COLO668 (cell line): ENCODE data around the gene MACROD2.

ENCODE experiments used
- DNase-seq: peaks from one replicate; lab custom pipeline; 2025; ENCODE audit not compliant: unreplicated experiment; lab: John Stamatoyannopoulos, UW

The MACROD2 gene

DNA sequence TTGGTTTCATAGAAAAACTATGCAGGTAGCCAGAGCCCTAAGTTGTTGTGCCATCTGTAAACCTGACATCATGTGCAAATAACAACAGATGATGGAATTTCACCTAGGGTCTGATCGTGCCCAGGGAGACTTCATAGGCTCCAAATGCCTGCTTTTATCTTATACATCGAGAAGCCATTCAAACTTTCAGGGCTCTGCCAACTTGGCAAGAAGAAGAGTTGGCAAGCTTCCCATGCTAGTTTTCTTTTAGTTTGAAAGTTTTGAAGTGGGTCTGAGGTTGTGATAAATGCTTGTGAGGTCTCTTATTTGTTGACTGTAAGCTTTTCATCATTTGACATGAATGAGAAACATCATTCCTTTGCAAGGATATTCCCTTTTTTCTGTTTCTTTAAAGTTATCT is 517.5 kb downstream of the MACROD2 start:
- DNase-seq: no peak

DNA sequence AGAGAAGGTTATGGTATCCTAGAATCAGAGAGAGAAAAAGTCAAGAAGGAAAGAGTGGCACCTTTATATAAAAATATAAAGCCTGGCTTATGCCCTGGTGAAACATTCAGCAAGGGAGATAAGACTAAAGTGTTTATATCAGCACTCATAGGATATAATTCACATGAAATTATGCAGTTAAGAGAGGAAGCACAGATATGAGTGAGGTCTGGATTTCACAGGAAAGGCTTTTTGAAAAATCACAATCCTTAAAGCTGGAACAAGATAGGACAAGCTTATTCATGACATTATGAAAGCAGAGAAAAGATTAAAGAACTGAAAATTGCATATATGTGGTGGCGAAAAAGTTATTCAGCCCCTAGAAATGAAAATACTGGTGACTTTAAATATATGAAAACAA is 523.3 kb downstream of the MACROD2 start:
- no peak for DNase-seq

DNA sequence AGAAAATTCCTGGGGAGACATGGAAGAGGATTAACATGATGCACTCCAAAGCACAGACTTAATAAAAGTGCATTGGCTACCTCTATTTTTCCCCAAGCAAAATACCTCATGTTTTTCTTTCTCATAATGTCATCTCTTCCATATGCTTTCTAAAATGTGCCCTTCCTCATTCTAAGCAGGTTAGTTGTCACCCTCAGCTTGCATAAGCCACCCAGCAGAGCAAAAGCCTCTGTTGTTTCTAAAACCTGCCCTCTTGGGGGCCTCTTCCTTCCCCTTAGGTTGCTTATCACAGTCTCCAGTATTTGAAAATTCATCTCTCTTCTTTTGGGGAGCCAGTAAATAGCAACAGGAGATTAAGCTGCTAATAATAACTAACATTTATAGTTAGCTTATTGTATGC is 525.7 kb downstream of the MACROD2 start:
- no peak for DNase-seq

DNA sequence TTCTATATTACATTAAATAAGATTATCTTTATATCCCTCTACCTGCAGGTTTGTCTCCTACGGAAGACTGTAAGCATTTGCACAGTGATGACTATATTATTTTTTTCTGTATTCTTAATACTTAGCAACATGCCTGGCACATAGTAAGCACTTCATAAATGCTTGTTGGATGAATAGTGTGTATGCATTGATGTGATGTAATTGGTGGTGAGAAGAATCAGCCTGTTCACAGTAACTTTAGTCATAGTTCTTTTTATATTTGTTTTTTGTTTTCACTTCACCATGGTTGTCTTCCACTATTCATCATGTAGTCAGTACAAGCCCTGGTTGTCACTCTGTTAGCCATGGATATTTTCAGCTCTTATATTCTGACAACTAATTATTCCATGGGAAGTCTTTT is 526.1 kb downstream of the MACROD2 start:
- no peak for DNase-seq

DNA sequence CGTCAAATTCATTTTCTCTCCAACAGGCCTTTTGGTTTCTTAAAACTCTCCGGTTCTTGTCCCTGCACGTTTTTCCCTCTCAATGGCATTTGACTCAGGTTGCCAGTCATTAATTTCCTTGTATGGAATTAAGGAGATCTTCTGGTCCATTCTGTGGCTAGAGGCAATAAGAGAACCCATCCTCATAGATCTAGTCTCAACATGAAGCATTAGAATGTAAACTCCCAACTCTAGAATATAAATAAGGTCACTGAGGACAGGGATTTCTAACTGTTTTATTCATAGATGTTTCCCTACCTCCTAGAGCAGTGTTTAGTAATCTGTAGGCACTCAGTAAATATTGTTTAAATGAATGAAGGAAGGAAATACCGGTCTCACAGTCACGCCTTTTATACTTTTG is 527.3 kb downstream of the MACROD2 start:
- no peak for DNase-seq

DNA sequence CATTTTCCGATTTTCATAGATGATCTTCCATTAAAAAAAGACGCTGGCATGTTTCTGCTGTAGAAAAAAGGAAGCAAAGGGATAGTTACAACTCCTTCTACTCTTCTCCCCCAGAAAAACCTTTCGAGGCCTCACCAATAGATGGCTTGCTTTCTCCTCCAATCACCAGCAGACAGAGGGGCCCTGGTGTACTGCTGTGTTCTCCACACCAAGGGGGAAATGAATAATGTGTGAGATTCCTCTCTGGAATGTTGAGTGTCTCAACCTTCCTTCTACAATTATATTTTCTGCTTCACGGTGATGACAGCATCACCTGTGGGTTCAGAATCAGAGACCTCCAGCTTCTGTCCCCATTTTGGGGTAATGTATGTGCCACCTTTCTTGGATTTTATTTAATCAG is 527.8 kb downstream of the MACROD2 start:
- DNase-seq: no peak

DNA sequence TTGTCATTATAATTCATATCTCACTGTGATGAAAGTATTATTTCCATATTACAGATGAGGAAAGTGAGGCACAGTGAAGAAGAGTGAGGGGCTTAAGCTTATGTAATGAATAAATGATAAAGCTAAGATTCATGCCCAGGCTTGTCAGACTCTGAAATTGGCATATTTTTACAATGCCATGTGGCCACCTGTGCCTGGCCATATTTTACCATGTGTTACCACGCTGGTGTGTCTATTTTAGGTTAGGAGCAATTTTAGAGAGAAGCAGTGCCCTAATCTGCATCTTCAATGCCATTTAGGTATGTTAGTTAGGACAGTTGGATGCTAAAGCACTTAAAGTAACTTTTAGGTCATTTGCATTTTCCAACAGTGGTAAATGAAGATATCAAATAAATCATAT is 530.1 kb downstream of the MACROD2 start:
- DNase-seq: no peak

DNA sequence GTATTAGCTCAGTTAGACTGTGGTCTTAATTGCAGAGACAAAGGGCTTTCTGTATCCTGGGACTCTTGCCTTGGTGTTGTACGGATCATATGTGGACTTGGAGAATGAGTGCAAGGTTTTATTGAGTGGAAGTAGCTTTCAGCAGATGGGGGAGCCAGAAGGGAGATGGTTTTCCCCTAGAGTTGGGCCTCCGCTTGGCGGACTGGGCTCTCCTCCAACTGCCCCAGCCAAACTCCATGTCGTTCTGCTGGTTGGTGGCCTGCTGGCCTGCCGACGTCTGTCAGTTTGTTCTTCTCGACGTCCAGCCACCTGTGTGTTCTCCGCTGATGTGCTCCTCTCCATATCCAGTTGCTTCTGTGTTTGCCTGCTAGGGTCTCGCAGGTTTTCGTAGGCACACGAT is 531.6 kb downstream of the MACROD2 start:
- DNase-seq: no peak

DNA sequence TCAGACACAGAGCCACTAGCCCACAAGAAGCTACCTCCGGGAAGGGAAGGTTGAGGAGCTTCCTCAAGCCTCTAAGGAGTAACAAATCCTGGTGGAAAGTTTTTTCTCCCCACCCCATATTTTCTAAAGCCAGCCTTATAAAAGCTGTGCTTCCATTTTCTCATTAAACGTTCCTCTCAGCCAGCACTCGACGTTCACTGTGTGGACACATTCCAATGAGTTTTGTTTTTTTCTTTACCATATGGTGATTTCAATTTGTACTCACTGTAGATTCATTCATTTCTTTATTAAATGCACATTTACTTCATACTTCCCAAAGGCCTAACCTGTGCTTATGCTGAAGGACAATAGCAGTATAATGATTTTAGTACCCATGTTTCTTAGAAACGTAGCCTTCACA is 536.5 kb downstream of the MACROD2 start:
- no peak for DNase-seq

DNA sequence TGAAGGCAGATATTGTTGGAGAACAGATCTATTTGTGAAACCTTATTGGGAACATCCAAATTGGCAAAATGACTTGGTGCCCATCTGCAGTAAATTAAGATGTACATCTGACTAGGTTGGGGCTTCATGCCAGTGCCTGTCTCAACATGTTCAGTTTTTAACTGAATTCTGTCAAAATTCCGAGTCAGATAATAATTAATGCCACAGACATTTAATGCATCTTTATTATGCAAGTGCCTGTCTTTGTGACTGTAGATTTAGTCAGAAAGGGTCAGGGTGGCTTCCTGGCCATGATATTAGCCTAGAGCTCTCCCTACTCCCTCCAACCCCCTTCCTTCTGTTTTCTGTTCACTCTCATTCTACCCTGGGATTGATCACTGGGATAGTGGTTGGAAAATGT is 541.4 kb downstream of the MACROD2 start:
- no peak for DNase-seq

DNA sequence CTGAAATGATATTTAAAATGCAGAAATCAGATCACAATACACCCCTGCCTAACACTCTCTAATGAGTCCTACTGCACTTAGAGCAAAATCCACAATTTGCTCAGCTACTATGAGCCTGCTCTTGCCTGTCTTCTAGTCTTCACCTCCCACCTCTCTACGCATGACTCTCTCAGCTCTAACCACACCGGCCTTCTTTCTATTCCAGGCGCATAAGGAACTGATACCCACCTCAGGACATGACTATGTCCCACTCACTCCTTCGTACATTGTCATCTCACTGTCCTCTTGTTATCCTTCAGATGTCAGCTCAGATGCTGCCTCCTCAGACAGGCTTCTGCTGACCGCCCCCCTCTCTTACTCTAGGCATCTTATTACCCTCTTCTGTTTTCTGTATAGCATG is 543.1 kb downstream of the MACROD2 start:
- DNase-seq: no peak

DNA sequence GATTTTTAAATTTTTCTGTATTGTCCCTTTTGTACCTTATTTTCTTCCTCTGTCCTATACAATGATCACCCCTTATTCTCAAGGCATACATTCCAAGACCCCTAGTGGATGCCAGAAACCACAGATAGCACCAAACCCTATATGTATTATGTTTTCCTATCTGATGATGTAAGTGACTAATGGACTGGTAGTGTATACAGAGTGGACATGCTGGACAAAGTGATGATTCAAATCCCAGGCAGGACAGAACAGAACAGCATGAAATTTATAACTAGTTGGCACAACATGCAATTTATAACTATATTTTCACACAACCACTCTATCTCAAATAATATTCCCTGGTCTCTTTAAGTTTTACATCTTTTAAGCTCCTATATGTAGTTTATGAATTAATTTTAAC is 547.7 kb downstream of the MACROD2 start:
- no peak for DNase-seq

DNA sequence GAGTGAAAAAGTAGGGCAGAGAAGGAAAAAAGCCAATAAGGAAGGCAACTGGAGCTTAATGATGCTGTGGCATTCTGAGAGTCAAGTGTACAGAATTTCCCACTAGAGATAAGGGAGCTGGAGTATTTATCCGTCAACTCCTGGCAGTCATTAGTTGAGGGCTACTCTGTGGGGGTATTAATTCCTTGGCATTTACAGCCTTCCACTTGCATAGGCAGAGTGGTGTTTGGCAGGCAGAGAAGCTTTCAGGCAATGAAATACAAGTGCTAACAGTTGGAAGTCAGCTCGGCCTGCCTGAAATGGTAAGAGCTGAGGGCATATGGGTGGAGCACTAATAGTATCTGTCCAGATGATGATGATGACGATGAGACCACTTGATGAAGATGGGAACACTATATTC is 549.4 kb downstream of the MACROD2 start:
- DNase-seq: no peak

DNA sequence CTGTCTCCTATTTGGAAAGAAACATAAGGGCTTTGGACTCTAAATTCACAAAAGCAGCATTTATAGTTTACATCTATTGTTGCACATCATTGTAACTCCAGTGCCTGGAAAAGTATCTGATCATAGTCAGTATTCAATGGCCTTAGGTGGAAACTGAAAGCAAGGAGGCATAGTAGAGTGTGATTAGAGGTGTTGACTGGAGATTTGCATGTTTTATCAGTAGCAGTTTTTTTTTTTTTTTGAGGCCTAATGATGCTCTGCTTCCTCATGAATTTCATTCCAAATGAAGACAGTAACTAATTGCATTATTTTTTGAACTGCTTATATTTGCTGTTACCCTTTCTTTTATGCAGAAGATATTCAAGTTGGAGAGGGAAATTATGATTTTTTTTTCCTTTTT is 555.3 kb downstream of the MACROD2 start:
- DNase-seq: no peak

DNA sequence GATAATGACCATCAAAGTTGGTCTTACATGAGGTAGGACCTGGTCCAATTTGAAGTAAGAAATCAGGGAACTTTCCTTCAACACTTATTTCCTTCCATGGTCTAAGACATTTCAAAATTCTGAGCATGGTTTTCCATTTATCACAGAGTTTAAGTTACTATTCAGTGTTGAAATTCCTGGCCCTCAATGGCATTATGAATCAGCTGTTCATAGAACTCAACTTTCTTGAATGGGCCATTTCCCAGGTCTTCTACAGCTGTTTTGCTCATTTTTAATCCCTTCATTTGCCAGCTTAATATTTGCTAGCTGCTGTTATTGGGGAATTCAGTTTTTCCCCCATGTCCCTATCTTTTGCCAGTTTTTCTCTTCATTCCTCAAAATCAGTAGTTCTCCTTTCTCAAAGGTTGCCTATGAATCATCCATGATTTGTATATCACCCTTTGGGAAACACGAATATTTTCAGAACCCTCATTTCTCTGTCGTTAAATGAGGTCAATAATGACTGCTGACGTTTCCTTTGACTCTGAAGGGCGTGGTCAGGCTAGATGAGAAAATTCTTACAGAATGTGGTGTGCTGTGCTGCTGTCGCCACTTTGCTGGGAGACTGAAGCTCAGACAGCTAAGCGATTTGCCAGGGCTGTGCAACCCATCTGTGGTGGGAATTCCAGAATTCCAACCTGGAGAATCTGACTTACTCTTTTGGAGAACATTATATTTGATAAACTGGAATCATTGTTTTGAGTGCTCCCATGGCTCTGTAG is 558.6 kb downstream of the MACROD2 start:
- no peak for DNase-seq

DNA sequence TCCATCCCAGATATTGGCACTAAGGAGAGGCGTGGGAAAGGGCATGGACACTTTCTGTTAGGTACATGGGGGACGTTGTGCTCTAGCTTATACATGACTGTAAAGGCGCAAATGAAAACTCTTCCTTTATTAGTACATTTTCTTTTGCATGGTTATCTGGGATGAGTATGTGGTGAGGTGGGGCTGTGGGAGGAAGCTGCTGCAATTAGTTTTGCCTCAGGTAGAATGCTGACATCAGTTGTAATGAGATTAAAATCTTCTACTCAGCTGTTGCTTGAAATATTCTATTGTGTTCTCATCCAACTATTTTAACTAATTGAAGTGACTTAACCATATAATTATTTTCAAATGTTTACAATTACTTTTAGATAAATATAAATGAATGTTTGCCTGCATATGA is 560.4 kb downstream of the MACROD2 start:
- DNase-seq: no peak

DNA sequence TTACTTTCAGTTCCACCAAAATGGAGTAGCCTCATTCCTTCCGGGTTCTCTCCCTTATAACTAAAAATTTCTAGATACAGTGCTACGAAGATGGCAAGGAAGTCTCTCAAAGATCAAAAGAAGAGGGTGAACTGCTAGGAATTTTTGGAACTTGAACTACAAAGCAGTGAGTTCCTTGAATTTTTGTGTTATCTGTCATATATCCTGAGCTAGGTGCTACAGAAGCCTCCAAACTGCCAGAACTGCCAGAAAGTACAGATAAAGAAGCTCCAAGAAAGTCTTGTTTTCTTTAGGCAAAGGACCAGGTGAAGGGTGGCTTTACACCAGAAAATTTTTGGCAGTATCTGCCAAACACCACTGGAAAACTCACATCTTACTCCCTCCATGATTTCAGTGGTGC is 560.9 kb downstream of the MACROD2 start:
- no peak for DNase-seq

DNA sequence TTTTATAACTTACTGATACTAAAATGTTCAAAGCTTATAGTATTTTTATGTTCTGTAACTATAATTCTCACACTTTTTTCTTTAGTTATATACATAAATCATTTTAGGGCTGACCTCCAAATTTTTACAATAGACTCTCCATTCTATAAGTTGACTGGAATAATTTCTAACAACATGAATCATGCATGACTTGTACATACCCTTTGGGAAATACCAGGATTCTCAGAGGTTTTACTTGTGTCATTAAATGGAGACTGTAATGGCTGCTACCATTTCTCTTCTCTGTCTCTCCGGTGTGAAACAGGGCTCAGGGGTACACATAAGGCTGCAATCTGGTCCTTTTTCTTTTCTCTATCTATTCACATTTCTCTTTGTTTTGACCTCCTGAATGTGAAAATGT is 564.3 kb downstream of the MACROD2 start:
- DNase-seq: no peak

DNA sequence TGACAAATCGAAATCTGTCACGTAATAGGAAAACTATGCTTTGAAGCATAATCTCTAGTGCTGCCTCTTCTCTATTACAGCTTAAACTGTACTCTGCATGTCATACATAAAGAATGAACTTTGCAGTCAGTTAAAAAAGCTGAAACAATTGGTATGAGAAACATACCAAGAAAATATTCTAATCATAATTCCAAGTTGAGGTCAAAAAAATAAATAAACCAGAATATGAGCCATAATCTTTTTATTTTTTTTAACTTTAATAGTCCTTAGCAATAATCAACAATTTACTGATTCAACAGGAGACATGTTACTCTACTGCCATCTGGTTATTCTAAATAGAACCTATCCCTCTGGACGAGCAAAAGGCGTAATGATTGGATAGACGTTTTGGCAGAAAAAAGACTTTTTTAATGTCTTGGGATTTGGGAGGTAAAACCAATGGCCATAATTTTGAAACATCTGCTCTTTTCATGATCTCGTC is 566.5 kb downstream of the MACROD2 start:
- DNase-seq: no peak

DNA sequence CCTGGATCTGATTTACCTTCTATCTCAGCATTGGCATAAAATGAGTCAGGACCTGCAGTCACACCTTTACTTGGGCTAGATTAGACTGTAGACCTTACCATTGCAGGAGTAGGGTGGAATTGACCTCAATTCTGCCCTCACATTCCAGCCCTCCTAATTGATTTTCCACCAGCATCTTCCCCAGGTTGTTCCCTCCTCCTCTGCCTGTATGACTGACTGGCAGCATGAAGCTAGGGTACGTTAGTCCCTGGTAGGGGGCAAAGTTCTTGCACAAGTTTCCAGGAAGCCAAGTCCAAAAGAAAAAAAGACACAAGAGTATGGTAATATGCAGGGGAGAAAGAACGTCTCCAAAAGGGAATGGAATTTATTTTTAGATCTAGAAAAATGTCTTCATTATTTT is 567.7 kb downstream of the MACROD2 start:
- no peak for DNase-seq

DNA sequence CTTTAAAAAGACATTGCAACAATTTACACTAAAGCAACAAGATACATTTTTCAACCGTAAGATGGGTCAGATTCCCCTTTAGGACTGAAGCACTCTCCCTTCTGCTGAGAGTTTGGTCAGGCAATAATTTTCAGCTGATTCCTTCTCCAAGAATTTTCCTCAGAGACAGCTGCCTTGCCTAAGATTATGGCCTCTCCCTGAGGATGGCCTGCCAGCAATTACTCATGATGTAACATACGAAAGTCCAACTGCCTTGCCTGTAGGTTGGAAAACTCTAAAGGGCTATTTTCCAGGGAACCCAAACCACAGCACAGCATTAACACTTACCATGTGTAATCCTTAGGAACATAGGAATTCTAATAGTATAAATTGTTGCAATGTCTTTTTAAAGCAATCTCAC is 571.2 kb downstream of the MACROD2 start:
- no peak for DNase-seq

DNA sequence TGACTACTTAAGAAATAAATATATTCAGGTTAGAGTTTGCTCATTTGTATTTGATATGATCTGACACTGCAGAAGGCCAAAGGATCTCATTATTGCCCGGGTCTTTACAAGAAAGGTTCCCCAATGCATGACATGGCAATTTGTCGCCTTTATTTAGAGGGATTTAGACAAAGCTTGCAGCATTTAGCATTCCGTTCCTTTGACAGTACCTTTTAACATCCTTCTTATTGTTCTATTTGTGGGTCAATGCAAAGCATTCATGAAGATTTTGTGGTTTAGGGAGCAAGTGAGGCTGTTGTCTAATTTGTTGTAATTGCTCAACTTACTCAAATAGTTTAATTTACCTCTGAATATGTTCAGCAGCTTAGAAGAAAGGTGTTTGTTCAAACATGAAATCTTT is 572.9 kb downstream of the MACROD2 start:
- DNase-seq: no peak

DNA sequence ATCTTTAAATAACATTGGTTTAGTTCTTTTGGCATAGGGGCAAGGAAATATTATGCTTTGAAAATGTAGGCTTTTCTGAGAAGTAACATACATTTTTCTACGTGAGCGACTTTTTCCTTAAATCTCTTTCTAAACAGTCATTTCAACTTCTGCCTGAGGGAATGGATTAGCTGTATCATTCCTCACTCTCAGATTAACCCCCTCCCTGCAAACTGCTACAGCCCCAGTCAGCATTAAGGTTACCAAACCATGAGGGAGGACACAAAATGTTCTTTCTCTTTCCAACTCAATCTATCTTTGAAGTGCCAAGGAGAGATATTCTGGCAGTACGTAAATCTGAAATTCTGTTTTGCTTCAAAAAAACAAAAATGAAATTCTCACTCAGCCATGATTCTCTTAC is 573.4 kb downstream of the MACROD2 start:
- no peak for DNase-seq
